IPS DF 6.9 (cell line): ENCODE measurements around the gene NEDD4L.

ENCODE experiments used
- DNase-seq: peaks from one replicate; pipeline ENCODE4 v3.0.0-alpha.2; 2013; ENCODE audit warnings: low read depth, low spot score
- H3K27ac ChIP-seq: one replicate; pipeline ENCODE4 v1.5.1; 2013; ENCODE audit warnings: low read length, control low read depth
- H3K27me3 ChIP-seq: 2 replicates; pipeline ENCODE4 v1.6.1; 2013; ENCODE audit warnings: mild to moderate bottlenecking, low read length; ENCODE audit not compliant: control insufficient read depth, insufficient read depth
- H3K36me3 ChIP-seq: 2 replicates; pipeline ENCODE4 v1.6.1; 2013; ENCODE audit warnings: low read length; ENCODE audit not compliant: control insufficient read depth, insufficient read depth
- H3K4me1 ChIP-seq: 2 replicates; pipeline ENCODE4 v1.6.1; 2013; ENCODE audit warnings: low read length; ENCODE audit not compliant: control insufficient read depth, insufficient read depth
- H3K4me3 ChIP-seq: 2 replicates; pipeline ENCODE4 v1.5.1; 2013; ENCODE audit warnings: mild to moderate bottlenecking, low read length
- H3K9me3 ChIP-seq: 2 replicates; pipeline ENCODE4 v1.6.1; 2013; ENCODE audit warnings: low read length, inconsistent platforms; ENCODE audit not compliant: control insufficient read depth, insufficient read depth
- WGBS: extraction: QIAGEN DNeasy Blood & Tissue Kit; methylation state at CpG from one replicate; pipeline ENCODE4 v1.1.7; 2013; ENCODE audit warnings: mixed read lengths, missing lambda C conversion rate; ENCODE audit not compliant: insufficient read length, insufficient coverage; 5-methylcytosine and 5-hydroxymethylcytosine counted together

NEDD4L gene

DNA sequence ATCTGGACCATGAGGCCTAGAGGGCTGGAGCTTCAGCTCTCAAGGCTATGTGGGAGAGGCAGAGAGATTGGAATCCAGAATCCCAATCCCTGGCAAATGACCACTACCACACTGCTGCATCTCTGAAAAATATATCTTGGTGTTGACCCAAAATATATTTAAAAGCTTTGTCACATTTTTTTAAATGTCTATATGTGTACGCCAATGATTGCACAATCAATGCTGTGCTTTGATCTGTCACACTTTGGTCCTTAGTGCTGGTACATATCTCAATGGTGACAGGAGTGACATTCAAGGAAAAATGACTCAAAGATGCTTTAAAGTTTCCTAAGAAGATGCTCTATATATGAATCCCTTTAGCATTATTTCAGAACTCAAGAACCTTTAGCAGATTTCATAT is 31.7 kb upstream of the NEDD4L start:
- Histone ChIP-seq H3K36me3 (no peaks in the 10 kb centered on the region), H3K9me3 (no peaks in the 10 kb centered on the region), H3K4me3 (no peak overlapping the region), H3K27ac (no peak overlapping the region), H3K27me3 (no peaks in the 10 kb centered on the region), H3K4me1 (no peaks in the 10 kb centered on the region)
- DNase-seq: no peak
- WGBS: no CpG with 5 or more reads among the region's 1 CpG

DNA sequence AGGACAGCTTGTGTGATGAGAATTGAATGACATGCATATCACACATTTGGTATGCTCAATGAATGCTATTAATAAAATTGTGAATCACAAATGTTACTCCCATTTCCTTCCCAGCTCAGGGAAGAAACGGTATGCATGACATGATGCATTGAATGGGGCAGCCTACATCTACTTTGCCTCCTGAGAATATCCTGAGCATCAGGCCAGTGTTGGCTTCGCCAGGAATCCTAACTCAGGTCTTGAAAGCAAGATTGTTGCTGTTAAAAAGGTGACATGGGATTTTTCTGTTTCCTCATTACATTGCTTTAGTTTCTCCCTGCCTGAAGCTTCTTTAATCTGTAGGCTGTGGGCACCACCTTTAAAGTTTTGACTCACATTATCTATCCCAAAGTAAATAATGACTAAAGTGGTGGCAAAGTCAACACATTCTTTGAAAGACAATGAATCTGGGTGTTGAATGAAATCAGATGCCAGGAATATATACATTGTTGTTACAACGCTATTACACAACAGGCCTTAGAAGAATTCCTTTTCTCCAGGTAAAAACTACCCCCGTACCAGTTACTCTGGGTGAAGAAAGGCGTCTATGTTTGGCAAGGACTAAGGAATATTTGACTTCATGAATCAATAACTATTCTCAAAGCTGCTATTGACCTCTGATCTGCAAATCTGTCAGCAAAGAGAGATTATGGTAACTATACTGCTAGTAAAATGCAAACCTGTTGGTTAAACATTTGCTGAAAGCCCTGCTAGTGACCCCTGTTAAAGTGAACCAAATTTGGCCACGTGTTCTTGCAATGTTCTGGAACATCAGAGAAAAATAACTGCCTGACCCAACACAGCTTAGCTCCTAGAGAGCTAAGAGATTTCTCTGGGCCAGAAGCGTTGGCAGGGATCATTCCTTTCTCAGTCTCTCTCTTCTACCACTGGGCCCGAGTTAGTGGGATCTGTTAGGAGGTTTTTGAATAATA is 30.5 kb upstream of the NEDD4L start:
- no peaks in the 10 kb centered on the region for H3K36me3 ChIP-seq
- no peak overlapping the region for H3K4me3 ChIP-seq
- no peaks in the 10 kb centered on the region for H3K27me3 ChIP-seq
- no peak overlapping the region for H3K27ac ChIP-seq
- no CpG with 5 or more reads among the region's 8 CpGs for WGBS
- no peak for DNase-seq
- no peaks in the 10 kb centered on the region for H3K4me1 ChIP-seq
- no peaks in the 10 kb centered on the region for H3K9me3 ChIP-seq

DNA sequence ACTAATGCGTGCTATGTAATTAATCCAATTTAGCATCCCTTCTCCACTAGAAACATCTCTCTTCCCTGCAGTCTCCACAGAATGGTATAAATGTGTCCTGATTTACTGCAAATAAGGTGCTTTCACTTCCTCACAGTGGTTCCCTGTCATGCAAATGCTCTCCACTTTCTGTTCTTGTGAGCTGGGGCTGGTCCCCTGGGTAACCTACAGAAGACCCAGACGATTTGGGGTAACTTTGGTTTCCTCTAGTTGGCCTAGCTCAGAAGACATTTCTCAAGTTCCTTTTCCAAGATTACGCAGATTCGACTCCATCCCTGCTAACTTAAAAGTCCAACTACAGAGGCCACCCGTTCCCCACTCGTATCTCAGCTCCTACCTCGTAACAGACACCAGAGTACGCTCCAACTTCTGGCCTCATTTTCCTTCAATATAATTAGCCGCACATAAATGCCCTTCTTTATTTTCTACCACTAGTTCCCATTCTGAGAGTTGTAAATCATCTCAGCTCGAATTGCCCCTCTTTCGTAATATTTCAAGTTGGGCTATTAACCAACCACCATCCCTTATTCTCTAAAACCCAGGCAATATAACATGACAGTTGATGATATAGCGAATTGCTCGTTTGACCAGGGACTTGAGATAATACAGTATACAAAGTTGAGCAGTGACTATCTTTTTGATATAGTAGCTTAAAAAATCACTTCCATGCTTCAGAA is 28.8 kb upstream of the NEDD4L start:
- no peak overlapping the region for H3K4me3 ChIP-seq
- no peaks in the 10 kb centered on the region for H3K4me1 ChIP-seq
- DNase-seq: no peak
- H3K27me3 ChIP-seq: no peaks in the 10 kb centered on the region
- WGBS: no CpG with 5 or more reads among the region's 13 CpGs
- H3K27ac ChIP-seq: no peak overlapping the region
- no peaks in the 10 kb centered on the region for H3K9me3 ChIP-seq
- H3K36me3 ChIP-seq: no peaks in the 10 kb centered on the region

DNA sequence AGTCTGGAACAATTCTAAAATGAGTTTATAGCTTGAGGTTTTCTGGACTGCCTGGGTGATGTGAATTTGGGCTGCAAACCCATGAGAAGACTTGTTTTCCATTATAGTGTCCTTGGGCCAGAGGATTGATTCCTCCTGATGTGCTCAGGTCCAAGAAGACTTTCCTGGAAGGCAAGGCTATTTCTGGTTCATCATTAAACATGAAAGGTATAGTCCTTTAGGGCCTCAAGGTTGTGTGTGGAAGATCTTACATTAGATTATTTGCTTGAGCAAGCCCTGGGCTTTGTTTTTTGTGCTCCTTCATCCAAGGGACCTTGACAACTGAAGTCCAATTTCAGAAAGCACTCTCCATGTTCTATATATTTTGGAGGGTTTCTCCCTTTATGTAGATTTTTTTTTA is 26.8 kb upstream of the NEDD4L start:
- Histone ChIP-seq H3K9me3 (no peaks in the 10 kb centered on the region), H3K27me3 (no peaks in the 10 kb centered on the region), H3K27ac (no peak overlapping the region), H3K4me1 (no peaks in the 10 kb centered on the region), H3K36me3 (no peaks in the 10 kb centered on the region), H3K4me3 (no peak overlapping the region)
- no peak for DNase-seq

GRCh38 chr18:58020567-58021107 is 23.4 kb upstream of the NEDD4L start:
- Histone ChIP-seq H3K27ac (no peak overlapping the region), H3K36me3 (no peaks in the 10 kb centered on the region), H3K9me3 (no peaks in the 10 kb centered on the region), H3K4me1 (no peaks in the 10 kb centered on the region), H3K27me3 (no peaks in the 10 kb centered on the region), H3K4me3 (no peak overlapping the region)
- no peak for DNase-seq
- no CpG with 5 or more reads among the region's 3 CpGs for WGBS

DNA sequence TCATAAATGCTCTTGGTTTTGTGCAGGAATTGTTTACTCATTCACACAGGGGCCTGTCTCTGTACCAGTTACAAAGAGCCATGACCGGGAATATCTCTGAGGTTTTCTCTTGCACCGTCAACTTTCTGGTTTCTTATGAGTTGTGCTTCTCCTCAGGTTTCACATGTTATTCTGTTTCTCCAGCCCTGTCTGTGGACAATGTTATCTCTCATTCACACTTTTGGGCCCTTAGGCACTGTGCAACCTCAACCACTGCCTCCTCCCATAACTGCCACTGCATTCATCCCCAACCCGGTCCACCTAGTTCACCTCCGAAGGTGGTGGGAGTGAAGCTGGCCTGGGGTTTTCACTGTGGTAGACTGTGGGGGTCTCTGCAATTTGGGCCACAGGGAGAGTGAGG is 22.5 kb upstream of the NEDD4L start:
- no peaks in the 10 kb centered on the region for H3K9me3 ChIP-seq
- no peaks in the 10 kb centered on the region for H3K36me3 ChIP-seq
- H3K27me3 ChIP-seq: no peaks in the 10 kb centered on the region
- WGBS: no CpG with 5 or more reads among the region's 4 CpGs
- no peak for DNase-seq
- no peak overlapping the region for H3K27ac ChIP-seq
- H3K4me1 ChIP-seq: no peaks in the 10 kb centered on the region
- H3K4me3 ChIP-seq: no peak overlapping the region

DNA sequence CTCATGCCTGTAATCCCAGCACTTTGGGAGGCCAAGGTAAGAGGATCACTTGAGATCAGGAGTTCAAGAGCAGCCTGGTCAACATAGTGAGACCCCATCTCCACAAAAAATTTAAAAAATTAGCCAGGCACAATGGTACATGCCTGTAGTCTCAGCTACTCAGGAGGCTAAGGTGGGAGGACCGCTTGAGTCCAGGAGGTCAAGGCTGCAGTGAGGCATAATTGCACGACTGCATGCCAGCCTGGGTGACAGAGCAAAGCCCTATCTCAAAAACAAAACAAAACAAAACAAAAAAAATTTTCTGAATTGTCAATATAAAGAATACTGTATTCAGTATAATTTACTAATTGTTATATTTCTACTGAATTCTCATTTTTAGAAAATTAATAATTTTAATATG is 20.9 kb upstream of the NEDD4L start:
- Histone ChIP-seq H3K4me1 (no peaks in the 10 kb centered on the region), H3K4me3 (no peak overlapping the region), H3K36me3 (no peaks in the 10 kb centered on the region), H3K27ac (no peak overlapping the region), H3K9me3 (no peaks in the 10 kb centered on the region), H3K27me3 (no peaks in the 10 kb centered on the region)
- no peak for DNase-seq
- no CpG with 5 or more reads among the region's 2 CpGs for WGBS

DNA sequence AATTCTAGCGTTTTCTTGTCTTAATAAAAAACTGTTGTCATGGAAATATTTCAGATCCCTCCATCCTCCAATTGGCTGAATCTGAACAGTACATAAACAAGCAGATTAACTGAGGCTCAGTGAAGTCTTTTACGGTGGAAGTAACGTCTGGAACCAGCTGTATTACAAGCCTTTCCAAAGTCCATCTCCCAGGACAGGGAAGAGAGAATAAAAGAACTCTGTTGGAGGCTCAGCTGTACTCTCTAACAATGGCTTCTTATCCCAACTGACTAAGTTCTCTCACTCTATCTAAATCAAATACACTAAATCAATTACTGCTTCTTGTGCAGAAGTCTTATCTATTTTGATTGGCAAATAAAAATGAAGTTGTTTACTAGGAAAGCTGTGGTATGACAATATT is 19.9 kb upstream of the NEDD4L start:
- Histone ChIP-seq H3K4me1 (no peaks in the 10 kb centered on the region), H3K27me3 (no peaks in the 10 kb centered on the region), H3K27ac (no peak overlapping the region), H3K4me3 (no peak overlapping the region), H3K9me3 (no peaks in the 10 kb centered on the region), H3K36me3 (no peaks in the 10 kb centered on the region)
- WGBS: no CpG with 5 or more reads among the region's 3 CpGs
- no peak for DNase-seq

DNA sequence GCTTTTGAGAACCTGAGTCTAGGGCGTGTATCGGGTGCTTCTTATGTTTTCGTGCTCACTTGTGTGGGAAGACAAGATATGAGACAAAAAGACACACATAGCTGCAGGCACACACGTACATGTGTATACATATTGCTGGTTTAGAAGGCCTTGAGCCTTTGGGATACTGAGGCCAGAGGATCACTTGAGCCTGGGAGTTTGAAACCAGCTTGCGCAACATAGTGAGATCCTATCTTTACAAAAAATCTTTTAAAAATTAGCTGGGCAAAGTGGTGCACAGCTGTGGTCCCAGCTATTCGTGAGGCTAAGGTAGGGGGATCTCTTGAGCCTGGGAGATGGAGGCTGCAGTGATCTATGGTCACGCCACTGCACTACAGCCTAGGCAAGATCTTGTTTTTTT is 18.8 kb upstream of the NEDD4L start:
- no peaks in the 10 kb centered on the region for H3K36me3 ChIP-seq
- DNase-seq: no peak
- H3K9me3 ChIP-seq: no peaks in the 10 kb centered on the region
- no peaks in the 10 kb centered on the region for H3K27me3 ChIP-seq
- H3K27ac ChIP-seq: no peak overlapping the region
- no peak overlapping the region for H3K4me3 ChIP-seq
- WGBS: no CpG with 5 or more reads among the region's 7 CpGs
- H3K4me1 ChIP-seq: no peaks in the 10 kb centered on the region

GRCh38 chr18:58025733-58026132 is 18.3 kb upstream of the NEDD4L start:
- Histone ChIP-seq H3K27ac (no peak overlapping the region), H3K4me1 (no peaks in the 10 kb centered on the region), H3K9me3 (no peaks in the 10 kb centered on the region), H3K27me3 (no peaks in the 10 kb centered on the region), H3K36me3 (no peaks in the 10 kb centered on the region), H3K4me3 (no peak overlapping the region)
- WGBS: no CpG with 5 or more reads among the region's 2 CpGs
- no peak for DNase-seq
